Measurements from ENCODE around the gene P2RY11. TPM values are rescaled to one million over a fixed set of nuclear protein-coding genes. Genes with fewer than 3 reads are reported as not detected.

Gene P2RY11
- total RNA-seq, 2 donors from 2014 or later: 2.9 to 3.6 TPM

GRCh38 chr19:10143681-10144080 lies 32.2 kb downstream of the P2RY11 start:
- H3K9me3 ChIP-seq: no peaks in the 10 kb centered on the region
- H3K4me3 ChIP-seq: no peak overlapping the region
- peaks cover 0 to 29% of the 10 kb centered on the region in 2 donors for H3K36me3 ChIP-seq (replicated peaks in 1 of 2; ENCODE audit: insufficient read depth in 1 of 2, low read depth in 2 of 2)
- DNase-seq (no peak), ATAC-seq (no peak)
- H3K27ac ChIP-seq: no peak overlapping the region
- TF ChIP-seq POLR2A (IDR thresholded peaks at IDR 0.05) (no peak), CTCF (IDR thresholded peaks at IDR 0.05) (no peak)
- H3K4me1 ChIP-seq: no peaks in the 10 kb centered on the region
- H3K27me3 ChIP-seq: no peaks in the 10 kb centered on the region
- 85 to 86% methylated on average over 5 to 11 of the region's 11 CpGs for WGBS, 2 donors
- intact Hi-C loops (cut with DNase I): no loop called here

- no peak for DNase-seq
- 89 to 90% methylated on average over 7 to 10 of the region's 10 CpGs for WGBS, 2 donors
- ATAC-seq: no peak
- Histone ChIP-seq H3K9me3 (no peaks in the 10 kb centered on the region), H3K27ac (no peak overlapping the region), H3K4me3 (no peak overlapping the region), H3K4me1 (no peaks in the 10 kb centered on the region), H3K27me3 (no peaks in the 10 kb centered on the region), H3K36me3 (replicated peaks in 1 of 2; ENCODE audit: insufficient read depth in 1 of 2, low read depth in 2 of 2) (peaks cover 0 to 31% of the 10 kb centered on the region in 2 donors)
- TF ChIP-seq CTCF (IDR thresholded peaks at IDR 0.05) (no peak), POLR2A (IDR thresholded peaks at IDR 0.05) (no peak)
- intact Hi-C loops (cut with DNase I): no loop called here
Observed at GRCh38 chr19:10144361-10144760, 32.9 kb downstream of the P2RY11 start.

- DNase-seq (no peak), ATAC-seq (no peak)
- H3K27me3 ChIP-seq: no peaks in the 10 kb centered on the region
- TF ChIP-seq POLR2A (IDR thresholded peaks at IDR 0.05) (no peak), CTCF (IDR thresholded peaks at IDR 0.05) (no peak)
- H3K9me3 ChIP-seq: no peaks in the 10 kb centered on the region
- no peaks in the 10 kb centered on the region for H3K4me1 ChIP-seq
- intact Hi-C loops (cut with DNase I): no loop called here
- no peak overlapping the region for H3K4me3 ChIP-seq
- H3K36me3 ChIP-seq (replicated peaks in 1 of 2; ENCODE audit: insufficient read depth in 1 of 2, low read depth in 2 of 2): peaks cover 0 to 34% of the 10 kb centered on the region in 2 donors
- 87 to 96% methylated on average over 3 to 10 of the region's 10 CpGs for WGBS, 2 donors
- no peak overlapping the region for H3K27ac ChIP-seq
Observed at GRCh38 chr19:10145031-10145430, 33.5 kb downstream of the P2RY11 start.

GRCh38 chr19:10146142-10146541 lies 34.6 kb downstream of the P2RY11 start:
- no peak for ATAC-seq
- Histone ChIP-seq H3K4me3 (no peak overlapping the region), H3K9me3 (no peaks in the 10 kb centered on the region), H3K36me3 (replicated peaks in 1 of 2; ENCODE audit: insufficient read depth in 1 of 2, low read depth in 2 of 2) (peaks cover 0 to 39% of the 10 kb centered on the region in 2 donors), H3K27me3 (no peaks in the 10 kb centered on the region), H3K4me1 (no peaks in the 10 kb centered on the region), H3K27ac (no peak overlapping the region)
- TF ChIP-seq POLR2A (IDR thresholded peaks at IDR 0.05) (no peak), CTCF (IDR thresholded peaks at IDR 0.05) (no peak)
- 94 to 100% methylated on average over 2 to 14 of the region's 14 CpGs for WGBS, 2 donors
- intact Hi-C loops (cut with DNase I): no loop called here
- no peak for DNase-seq

GRCh38 chr19:10149427-10149826 lies 37.9 kb downstream of the P2RY11 start:
- intact Hi-C loops (cut with DNase I): no loop called here
- peaks cover 0 to 31% of the 10 kb centered on the region in 2 donors for H3K36me3 ChIP-seq (replicated peaks in 1 of 2; ENCODE audit: insufficient read depth in 1 of 2, low read depth in 2 of 2)
- WGBS, 2 donors: 94 to 95% methylated on average over 12 of the region's 12 CpGs

More at GRCh38 chr19:10149427-10149826, 37.9 kb downstream of the P2RY11 start:
- Histone ChIP-seq H3K4me3 (no peak overlapping the region), H3K27ac (no peak overlapping the region), H3K4me1 (no peaks in the 10 kb centered on the region), H3K27me3 (no peaks in the 10 kb centered on the region), H3K9me3 (no peaks in the 10 kb centered on the region)
- ATAC-seq: no peak
- no peak for DNase-seq
- no peak for TF ChIP-seq CTCF (IDR thresholded peaks at IDR 0.05)
- no peak for TF ChIP-seq POLR2A (IDR thresholded peaks at IDR 0.05)

Measured in body of pancreas (tissue), 4 donors.